Cardiac fibroblast (primary cell): ENCODE measurements around the gene FBL.

ENCODE experiments used
- DNase-seq, 2 donors: peaks; one replicate each; pipeline versions ENCODE4 v3.0.0 to v3.0.0-alpha.2; 2010; ENCODE audit warnings: low read depth in 2 of 2
- H3K4me3 ChIP-seq, 2 donors: replicated peaks in 1 of 2; 1 replicate in 1 of 2; 2 replicates in 1 of 2; pipeline ENCODE4 v1.5.1; 2011; ENCODE audit warnings: low read depth in 2 of 2, low read length in 2 of 2, mild to moderate bottlenecking in 2 of 2, moderate library complexity in 1 of 2
- CTCF ChIP-seq: IDR thresholded peaks from one replicate; pipeline ENCODE4 v1.5.1; 2011; ENCODE audit warnings: low read depth, mild to moderate bottlenecking, low read length, inconsistent platforms

The FBL gene

GRCh38 chr19:39846678-39847486 is 703 bp upstream of the FBL start:
- no peak for TF ChIP-seq CTCF
- H3K4me3 ChIP-seq: peak overlapping the region; percentile 79 to 86
- DNase-seq: peak in 1 of 2 donors; percentile 14

GRCh38 chr19:39845584-39845932 is 621 bp downstream of the FBL start:
- peak; percentile 23 for TF ChIP-seq CTCF
- DNase-seq: peak; percentile 32 to 37

GRCh38 chr19:39845172-39845571 is 1.0 kb downstream of the FBL start:
- DNase-seq: no peak
- TF ChIP-seq CTCF: no peak
- H3K4me3 ChIP-seq: peak overlapping the region; percentile 79 to 86

More at GRCh38 chr19:39845584-39845932, 621 bp downstream of the FBL start:
- peak overlapping the region; percentile 79 to 86 for H3K4me3 ChIP-seq

DNA sequence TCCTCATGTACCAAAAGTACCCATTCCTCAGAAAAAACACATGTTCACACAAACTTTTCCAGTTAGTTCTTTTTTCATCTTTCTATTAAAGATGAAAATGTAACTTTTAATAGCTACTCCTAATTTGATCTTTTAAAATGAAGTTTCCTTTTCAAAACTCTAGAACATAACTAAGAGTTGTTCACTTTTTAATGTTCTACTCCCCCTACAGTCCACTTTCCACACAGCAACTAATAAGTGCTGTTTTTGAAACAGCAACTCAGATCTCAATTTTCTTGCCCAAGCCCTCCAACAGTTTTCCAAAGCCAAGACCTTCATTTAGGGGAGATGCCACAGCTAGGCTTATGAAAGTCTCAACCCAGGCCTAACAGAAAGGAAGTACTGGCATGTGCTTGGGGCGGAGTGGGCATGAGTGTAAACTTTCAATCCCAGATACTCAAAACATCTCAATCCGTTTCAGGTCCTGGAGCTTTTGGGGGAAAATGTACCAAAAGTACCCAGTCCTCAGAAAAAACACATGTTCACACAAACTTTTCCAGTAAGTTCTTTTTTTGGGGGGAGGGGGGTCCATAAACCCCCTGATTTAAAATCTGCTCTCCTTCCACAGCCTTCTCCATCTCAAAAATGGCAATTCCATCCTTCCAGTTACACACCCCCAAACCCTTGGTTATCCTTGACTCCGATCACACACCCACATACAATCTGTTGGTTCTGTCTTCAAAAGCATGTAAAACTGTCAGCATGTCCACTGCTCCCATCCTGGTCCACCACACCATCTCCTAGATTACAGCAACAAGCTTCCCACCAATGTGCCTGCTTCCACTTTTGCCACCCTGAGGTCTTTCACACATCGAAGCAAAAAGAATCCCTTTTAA is 2.0 kb downstream of the FBL start:
- TF ChIP-seq CTCF: peak; percentile 69
- DNase-seq: peak; percentile 70 to 71
- peak overlapping the region in 1 of 2 donors; percentile 86 for H3K4me3 ChIP-seq

DNA sequence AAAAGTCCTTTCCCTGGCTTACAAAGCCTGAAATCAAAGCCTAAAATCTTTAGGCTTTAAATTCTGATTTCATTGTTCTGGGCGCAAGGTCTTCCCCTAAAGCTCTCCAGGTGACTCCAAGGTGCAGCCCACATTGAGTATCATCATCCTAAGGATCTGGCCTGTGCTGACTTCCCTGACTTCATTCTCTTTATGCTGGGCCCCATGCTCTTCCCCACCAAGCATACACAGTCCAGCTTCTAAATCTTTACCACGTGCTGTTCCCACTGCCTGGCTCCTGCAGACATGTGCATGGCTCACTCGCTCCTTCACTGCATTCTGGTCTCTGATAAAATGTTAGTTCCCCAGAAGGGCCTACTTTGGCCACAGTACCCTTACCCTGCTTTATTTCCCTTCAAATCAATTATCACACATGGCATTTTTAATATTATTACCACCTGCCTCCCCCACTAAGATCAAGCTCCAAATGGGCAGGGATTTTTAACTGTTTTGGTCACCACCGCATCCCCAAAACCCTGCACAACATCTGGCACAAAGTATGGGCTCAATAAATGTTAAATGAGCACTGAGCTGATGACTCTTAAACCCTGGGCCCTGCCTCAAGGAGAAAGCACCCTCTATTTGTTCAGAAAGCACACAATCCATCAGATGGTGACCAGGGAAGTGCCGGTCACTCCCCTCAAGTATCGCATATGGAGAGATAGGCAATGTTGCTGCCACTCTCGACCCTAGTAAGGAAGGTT is 3.3 kb downstream of the FBL start:
- H3K4me3 ChIP-seq: no peak overlapping the region
- no peak for TF ChIP-seq CTCF
- no peak for DNase-seq

- no peak for DNase-seq
- no peak overlapping the region for H3K4me3 ChIP-seq
- no peak for TF ChIP-seq CTCF
These were observed 5.1 kb downstream of the FBL start for GRCh38 chr19:39841041-39841440.
